Activated gamma-delta T cell (primary cell): ENCODE measurements around the gene ZNF620.
A peak's percentile ranks its signal among the peaks of the same experiment; 100 is the strongest.
"Not testable (repeated sequence)": the region's sequence is repeated elsewhere in the genome, so short reads cannot be mapped to it uniquely, and the experiment has no call there.

ENCODE experiments used
- DNase-seq: peaks from one replicate; lab custom pipeline; 2025; lab: John Stamatoyannopoulos, UW

The ZNF620 gene

DNA sequence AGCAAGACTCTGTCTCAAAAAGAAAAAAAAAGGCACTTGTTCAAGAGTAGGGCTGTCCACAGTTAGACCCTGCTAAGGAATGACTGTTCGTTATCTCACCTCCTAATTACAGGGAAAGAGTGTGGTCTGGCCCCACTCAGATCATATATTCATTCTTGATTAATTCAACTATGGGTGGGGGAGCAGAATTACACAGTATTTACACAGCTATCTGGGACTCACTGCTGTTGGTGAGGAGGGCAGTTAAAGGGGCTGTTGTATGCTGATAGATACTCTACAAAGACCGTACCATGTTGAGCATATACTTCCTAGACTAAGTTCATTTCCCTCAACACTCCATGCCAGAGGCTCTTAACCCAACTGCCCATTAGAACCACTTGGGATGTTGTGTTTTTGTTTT lies 3.8 kb upstream of the ZNF620 start:
- DNase-seq: no peak

DNA sequence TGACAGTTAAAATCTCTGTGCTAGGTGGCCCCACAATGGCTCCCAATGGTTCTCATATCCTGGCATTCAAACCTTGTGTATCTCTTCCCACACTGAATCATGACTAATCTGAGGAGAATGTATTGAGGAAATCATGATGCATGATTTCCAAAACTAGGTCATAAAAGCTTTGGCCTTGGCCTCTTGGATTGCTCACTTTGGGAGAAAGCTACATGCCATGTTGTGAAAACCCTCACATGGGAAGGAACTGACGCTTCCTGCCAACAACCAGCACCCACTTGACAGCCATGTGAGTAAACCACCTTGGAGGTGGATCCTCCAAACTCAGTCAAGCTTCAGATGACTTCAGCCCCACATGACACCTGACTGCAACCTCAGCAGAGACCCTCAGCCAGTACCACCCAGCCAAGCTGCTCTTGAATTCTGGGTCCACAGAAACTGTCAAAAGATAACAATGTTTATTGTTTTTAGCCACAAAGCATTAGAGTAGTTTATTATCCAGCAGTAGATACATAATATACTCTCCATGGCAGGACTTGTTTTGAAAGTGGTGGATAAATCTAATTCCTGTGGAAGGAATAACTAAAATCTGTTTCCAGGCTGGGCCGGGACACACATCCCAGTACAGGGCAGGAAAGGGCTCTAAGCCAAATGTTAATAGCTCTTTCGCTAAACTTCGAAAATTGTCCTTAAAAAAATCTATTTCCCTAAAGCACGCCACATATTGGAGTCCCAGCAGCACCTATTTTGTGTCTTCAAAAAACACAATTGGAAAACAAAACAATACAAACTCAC lies 1.0 kb upstream of the ZNF620 start:
- no peak for DNase-seq

DNA sequence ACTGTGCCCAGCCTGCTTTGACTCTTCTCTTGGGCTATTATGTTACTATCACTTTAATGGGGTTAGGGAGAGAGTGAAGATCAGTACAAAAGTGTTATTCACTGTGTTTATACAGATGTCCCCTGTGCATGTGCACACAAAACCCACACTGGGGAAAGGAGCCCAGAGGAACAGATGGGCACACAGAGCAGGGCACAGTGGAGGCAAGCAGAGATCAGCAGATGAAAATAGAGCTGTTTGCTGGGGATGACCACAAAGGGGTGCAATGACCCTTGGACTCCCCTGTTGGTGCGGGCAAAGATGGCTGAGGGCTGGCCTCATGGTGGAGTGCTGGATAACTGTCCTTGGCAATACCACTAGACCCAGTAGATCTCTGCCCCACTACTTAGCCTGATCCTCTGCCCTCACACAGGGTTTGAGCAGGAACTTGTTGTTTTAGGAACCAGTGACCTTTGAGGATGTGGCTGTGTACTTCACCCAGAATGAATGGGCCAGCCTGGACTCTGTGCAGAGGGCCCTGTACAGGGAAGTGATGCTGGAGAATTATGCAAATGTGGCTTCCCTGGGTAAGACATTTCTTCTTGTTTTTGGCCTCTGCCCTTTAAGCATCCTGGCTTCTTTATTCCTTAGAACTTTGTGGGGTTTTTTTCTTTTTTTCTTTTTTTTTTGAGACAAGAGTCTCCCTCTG lies 5.3 kb downstream of the ZNF620 start:
- DNase-seq: no peak

DNA sequence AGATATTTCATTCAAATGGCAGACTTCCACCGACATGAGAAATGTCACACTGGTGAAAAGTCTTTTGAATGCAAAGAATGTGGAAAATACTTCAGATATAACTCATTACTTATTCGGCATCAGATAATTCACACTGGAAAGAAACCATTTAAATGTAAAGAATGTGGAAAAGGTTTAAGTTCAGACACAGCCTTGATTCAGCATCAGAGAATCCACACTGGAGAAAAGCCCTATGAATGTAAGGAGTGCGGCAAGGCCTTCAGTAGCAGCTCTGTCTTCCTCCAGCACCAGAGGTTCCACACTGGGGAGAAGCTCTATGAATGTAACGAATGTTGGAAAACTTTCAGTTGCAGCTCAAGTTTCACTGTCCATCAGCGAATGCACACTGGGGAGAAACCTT lies 10.4 kb downstream of the ZNF620 start:
- no peak for DNase-seq

DNA sequence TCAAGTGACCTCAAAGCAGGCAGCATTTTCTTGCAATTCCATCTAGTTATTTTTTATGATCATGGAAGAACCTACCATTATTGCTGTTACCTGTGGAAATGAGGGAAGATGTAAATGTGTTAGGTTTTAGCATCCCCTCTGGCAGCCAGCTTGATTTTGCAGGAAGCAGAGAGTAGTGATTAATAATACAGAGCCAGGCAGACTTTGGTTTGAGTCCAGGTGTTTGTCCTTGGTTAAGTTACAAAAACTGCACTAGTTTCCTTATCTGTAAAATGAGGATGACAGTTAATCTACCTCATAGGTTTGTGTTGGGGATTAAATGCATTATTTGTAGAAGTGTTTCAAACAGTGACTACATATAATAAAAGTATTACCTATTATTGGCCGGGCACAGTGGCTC lies 12.2 kb downstream of the ZNF620 start:
- no peak for DNase-seq

DNA sequence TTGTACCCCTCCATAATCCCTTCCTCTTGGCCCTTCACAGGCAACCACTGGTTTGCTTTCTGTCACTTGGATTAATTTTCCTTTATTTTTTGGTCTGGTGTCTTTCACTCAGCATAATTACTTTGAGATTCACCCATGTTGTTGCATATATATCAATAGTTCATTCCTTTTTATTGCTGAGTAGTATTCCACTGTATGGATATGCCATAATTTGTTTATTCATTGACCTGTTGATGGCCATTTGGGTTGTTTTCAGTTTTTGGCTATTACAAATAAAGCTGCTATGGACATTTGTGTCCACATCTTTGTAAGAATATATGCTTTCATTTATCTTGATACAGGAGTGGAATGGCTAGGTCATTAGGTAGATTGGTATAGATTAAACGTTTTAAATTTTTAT lies 13.0 kb downstream of the ZNF620 start:
- DNase-seq: no peak

DNA sequence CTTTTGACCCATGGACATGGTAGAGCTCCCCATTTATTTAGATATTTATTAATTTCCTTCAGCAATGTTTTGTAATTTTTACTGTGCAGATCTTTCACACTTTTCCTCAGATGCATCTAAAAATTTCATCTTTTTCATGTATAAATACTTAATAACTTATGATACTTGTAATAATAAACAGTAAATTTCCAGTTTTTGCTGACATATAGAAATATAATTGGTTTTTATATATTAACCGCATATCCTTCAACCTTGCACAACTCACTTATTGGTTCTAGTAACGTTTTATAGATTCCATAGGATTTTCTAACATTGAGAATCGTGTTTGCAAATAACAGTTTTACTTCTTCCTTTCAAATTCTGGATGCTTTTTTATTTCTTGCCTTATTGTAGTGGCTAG lies 15.4 kb downstream of the ZNF620 start:
- DNase-seq: no peak

DNA sequence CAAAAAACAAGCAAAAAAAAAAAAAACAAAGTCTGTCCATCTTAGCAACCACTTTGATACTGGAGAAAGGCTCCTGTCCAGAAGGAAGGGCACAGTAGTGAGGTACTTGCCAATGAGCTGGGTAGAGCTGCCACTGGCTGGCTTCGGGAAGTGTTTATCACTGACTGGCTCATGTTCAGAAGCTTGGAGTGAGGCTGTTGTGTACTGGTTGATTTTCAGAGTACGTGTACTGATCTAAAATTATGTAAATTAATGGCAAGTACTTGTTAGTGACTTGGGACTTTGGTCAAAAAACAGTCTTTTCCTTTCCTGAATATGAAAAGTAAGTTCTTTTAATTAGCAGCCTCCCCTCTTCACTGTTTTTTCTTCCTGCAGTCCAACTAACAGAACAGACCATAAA lies 17.9 kb downstream of the ZNF620 start:
- DNase-seq: no peak

DNA sequence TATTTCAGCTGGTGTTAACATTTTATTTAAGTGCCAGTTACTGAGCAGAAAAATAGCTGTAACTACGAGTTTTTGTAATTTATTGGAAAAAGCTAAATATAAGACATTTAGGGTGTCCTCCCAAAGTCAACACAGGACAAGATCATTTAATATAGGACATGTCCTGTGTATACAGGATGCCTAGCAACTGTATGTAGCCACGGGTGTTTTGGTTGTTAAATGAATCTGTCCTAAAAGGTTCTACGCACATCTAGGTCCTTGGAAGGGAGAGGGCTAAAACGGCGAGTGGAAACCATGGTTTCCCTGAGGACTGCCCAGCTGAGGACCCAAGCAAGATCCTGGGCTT lies 18.4 kb downstream of the ZNF620 start:
- no peak for DNase-seq

DNA sequence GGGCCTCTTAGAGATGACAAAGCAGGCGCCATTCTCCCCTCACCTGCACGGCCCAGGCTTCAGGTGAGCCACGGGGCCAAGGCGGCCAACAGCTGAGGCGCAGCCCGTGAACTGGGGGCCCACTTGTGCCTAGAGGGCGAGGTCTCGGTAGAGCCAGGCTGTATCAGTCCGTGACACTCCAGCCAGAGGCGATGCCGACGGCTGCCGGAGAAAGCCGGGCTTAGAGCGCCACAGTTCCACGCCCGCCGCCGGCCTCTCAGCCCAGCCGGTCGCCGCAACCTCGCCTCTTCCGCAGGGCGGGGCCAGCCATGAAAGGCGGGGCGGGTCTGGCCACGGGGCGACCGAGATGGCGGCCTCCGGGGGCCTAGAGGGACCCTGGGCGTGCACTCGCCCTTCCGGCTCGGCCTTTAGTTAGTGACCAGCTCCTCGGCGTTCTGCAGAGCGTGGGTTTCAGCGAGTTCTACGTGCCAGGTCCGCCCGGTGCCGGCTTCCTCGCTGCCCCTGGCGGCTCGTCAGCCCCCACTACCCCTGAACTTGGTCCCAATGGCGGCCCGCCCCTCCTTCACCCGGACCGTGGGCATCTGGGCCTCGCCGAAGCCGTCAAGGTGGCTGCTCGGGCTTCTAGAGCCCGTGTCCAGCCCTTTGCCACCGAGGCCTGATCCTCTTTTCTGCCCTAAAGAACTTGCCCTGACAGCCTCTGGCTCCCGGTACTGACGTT lies 18.9 kb downstream of the ZNF620 start, which contains the start of gene ZNF621:
Gene ZNF621 (plus strand): TSS at position 393 of the 718 bp plus-strand sequence. CDS start 881 bp downstream, outside the sequence.
- DNase-seq: peak; percentile 68

DNA sequence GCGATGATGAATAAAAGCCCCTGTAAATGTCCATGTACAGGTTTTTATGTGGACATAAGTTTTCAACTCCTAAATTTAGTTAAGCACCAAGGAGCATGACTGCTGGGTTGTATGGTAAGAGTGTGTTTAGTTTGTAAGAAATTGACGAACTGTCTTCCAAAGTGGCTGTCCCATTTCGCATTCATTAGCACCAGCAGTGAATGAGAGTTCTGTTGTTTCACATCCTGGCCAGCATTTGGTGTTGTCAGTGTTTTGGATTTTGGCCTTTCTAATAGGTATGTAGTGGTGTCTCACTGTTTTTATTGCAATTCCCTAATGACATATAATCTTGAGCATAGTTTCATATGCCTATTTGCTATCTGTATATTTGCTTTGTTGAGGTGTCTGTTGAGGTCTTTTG lies 22.6 kb downstream of the ZNF620 start:
- DNase-seq: no peak

DNA sequence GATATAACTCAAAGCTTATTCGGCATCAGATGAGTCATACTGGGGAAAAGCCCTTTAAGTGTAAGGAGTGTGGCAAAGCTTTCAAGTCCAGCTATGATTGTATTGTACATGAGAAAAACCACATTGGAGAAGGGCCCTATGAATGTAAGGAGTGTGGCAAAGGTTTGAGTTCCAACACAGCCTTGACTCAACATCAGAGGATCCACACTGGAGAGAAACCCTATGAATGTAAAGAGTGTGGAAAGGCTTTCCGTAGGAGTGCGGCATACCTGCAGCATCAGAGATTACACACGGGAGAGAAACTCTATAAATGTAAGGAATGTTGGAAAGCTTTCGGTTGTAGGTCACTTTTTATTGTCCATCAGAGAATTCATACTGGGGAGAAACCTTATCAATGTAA lies 26.4 kb downstream of the ZNF620 start:
- DNase-seq: no peak

DNA sequence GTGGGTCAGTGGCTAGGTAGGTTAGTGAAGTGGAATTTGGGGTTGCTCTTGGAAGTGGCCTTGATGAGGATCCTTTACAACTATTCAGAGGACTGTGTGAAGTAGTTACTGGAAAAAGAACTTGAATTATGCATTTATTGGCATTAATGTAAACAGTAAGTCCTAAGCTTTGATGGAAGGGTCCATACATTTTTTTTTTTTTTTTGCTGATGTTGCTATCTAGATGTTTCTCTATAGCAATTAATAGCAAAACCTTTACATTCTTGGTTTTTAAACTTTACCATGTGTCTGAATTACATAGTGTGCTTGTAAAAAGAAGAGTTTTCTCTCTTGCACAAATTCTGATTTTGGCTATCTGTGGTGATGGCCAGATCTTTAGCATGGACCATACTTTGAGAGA lies 28.4 kb downstream of the ZNF620 start:
- DNase-seq: no peak

DNA sequence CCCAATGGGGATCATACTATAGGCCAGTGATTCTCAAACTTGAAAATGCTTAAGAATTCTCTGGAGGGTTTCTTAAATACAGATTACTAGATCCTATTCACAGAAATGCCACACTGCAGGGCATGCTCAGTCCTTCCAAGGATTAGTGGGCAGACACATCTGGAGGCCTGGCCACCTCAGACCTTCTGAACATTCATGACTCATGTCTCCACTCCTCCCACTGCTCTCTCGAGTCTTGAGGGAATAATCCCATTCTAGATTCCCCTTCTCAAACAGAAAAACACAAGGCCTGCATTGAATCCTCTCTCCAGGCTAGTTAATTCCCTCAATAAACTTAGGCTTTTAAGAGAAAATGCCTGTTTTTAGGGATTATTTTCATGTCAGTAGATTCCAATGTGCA lies 41.0 kb downstream of the ZNF620 start:
- DNase-seq: no peak

DNA sequence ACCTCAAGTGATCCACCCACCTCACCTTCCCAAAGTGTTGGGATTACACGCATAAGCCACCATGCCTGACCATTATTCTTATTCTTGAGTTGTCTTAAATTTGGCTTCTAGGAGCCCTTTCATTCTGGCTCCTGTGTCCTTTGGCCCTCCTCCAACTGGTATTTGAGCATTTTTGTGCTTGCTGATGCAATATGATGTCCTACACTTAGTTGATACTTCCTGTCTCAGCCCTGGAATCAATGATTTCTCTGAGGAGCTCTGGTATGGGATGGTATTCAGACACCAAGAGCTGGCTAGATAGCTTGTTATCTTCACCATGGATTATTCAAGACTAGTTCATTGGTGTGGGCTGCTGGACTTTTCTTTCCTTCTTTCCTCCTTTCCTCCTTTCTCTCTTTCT lies 44.3 kb downstream of the ZNF620 start:
- DNase-seq: no peak

DNA sequence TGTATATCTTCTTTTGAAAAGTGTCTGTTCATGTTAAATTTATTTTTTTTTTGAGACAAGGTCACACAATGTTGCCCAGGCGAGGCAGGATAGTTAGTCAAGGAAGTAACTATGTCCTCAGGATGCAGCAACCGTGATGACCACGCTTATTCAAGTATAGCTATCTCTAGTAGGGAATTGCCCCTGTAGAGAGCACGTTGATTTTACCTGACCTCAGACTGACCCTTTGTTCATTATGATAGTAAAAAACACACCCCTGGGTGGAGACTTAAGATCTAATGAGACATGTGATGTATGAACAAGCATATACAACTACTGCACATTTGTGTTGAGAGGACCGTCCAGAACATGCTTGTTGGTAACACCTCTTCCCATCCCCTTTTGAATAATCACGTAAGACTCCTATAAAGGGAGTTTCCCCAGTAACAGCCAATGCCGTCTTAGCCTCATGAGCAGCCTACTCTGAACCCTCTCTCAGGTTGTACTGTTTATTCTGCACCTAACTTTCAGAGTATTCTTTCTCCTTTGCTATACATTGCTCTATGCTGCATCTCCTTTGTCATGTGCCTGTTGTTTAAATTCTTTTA lies 51.8 kb downstream of the ZNF620 start:
- no peak for DNase-seq

DNA sequence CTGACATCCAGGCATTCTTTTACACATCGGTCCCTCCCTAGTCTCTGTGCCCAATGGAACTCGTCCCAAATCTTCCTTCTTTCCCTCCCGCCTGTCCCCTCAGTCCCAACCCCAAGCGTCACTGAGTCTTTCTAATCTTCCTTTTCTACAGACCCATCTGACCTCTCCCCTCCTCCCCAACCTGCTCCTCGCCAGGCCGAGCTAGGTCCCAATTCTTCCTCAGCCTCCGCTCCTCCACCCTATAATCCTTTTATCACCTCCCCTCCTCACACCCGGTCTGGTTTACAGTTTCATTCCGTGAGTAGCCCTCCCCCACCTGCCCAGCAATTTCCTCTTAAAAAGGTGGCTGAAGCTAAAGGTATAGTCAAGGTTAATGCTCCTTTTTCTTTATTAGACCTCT lies 56.6 kb downstream of the ZNF620 start:
- DNase-seq: not testable (repeated sequence)

DNA sequence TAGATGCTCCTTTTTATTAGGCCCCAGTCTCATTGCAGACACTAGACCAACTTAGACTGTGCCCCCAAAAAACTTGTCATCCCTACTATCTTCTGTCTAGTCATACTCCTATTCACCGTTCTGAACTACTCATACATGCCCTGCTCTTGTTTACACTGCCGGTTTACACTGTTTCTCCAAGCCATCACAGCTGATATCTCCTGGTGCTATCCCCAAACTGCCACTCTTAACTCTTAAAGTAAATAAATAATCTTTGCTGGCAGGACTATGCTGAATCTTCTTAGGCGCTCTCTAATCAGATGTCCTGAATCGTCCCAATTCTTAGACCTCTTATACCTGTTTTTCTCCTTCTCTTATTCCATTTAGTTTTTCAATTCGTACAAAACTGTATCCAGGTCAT lies 59.8 kb downstream of the ZNF620 start:
- not testable (repeated sequence) for DNase-seq

DNA sequence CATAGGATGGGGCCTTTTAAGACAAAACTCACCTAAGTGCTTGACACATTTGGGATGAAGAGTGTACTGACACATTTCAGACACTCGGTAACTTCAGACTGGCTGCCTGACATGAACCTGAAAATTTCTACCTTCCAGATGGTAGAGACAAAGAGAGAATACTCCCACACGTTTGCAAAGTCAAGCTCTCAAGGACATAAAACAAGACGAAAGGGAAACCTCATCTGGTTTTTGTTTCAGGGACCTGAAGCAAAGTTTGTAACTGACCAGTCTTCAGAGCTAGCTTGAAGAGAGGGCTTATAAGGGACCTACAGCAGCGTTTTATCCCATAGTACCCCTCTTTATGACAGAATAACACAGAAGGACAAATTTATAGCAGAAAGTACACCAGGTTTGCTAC lies 60.9 kb downstream of the ZNF620 start:
- DNase-seq: no peak
